Astrocyte of the spinal cord (primary cell): Measurements from ENCODE around the gene TPRG1.

ENCODE experiments used
- DNase-seq: peaks from one replicate; pipeline ENCODE4 v3.0.0; 2011; ENCODE audit warnings: low read depth, low spot score
- H3K4me3 ChIP-seq: 2 replicates; pipeline ENCODE4 v1.5.1; 2011; ENCODE audit warnings: low read depth, mild to moderate bottlenecking, low read length, moderate library complexity
- in situ Hi-C: cut with HindIII; loops from 2 replicates; pipeline ENCODE4 v1.10.0; 2017; ENCODE audit warnings: low sequenced_read_pairs
- TF ChIP-seq, protein P1 (sequence below): IDR thresholded peaks from 2 replicates; pipeline ENCODE4 v1.5.1; 2012; ENCODE audit warnings: low read depth, mild to moderate bottlenecking, low read length, inconsistent platforms

TPRG1 gene

DNA sequence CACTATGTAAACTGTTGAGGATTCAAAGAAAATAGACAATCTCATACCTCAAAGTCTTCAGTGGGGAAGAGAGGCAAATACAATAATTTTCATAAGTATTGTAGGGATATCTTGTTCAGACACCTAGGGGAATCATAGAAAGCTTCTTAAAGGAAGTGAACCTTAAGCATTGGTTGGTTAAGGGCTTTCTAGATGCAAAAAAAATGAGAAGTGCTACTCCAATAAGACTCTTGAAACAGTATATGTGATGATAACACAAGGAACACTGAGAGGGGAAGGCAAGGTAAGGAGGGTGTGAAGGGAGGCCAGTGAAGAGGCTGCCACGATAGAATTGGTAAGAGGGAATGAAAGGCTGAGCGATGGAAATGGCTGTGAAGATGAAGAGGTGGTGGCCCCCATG, 104.1 kb downstream of the TPRG1 start:
- no peak for DNase-seq
- in situ Hi-C loops = no loop called here
- no peak overlapping the region for H3K4me3 ChIP-seq
- TF ChIP-seq, protein P1, sequence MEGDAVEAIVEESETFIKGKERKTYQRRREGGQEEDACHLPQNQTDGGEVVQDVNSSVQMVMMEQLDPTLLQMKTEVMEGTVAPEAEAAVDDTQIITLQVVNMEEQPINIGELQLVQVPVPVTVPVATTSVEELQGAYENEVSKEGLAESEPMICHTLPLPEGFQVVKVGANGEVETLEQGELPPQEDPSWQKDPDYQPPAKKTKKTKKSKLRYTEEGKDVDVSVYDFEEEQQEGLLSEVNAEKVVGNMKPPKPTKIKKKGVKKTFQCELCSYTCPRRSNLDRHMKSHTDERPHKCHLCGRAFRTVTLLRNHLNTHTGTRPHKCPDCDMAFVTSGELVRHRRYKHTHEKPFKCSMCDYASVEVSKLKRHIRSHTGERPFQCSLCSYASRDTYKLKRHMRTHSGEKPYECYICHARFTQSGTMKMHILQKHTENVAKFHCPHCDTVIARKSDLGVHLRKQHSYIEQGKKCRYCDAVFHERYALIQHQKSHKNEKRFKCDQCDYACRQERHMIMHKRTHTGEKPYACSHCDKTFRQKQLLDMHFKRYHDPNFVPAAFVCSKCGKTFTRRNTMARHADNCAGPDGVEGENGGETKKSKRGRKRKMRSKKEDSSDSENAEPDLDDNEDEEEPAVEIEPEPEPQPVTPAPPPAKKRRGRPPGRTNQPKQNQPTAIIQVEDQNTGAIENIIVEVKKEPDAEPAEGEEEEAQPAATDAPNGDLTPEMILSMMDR = no peak

DNA sequence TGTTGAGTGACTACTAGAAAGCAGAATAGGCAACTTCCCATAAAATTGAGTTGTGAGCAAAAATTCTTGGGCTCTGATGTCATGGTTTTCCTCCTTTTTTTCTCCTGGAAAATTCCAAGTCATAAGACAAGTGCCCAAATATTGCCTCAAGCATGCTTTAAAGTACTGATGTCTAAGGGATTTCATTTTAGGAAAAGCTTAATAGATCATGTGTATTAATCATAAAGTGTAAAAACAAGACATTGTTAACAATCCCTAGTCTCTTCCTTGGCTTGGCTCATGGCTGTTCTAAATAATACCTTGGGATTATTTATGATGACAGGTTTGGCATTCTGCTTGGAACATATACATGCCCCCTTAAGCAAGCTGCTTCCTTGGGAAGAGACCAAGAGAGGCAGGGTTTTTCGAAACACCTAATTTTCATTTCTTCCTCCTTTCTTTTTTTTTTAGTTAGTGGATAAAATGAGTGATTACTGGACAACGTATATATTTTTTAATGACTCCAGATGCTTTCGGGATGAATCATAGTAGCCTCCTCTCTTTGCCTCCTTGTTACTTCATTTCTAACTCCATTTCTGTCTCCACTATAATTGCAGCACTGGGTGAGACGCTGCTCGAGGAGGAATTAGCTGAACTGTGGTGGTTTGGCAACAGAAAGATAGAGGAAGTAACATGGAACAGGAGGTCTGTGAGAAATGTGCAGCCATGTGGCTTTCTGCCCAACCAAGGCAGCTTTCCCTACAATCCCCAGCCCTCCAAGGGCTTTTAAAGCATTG, 104.9 kb downstream of the TPRG1 start:
- DNase-seq = peak; percentile 88
- no peak overlapping the region for H3K4me3 ChIP-seq
- TF ChIP-seq, protein P1 = no peak
- in situ Hi-C loops = no loop called here

DNA sequence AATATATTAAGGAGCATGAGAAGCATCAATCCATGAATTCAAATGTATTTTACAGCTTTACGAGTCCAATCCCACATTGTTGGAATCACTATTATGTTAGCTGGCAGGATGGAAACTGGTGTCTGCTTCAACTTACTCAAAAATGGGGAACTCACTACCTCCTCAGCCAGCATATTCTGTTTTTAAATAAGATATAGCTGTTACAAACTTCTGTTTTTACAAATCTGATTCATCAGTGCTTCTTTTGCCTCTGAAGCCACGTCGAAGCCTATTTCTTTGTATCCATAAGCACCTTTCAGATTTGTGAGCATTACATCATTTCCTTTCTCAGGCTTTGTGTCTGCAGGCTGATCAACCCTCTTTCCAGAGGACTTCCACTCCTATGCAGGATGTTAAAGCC, 105.9 kb downstream of the TPRG1 start:
- no peak overlapping the region for H3K4me3 ChIP-seq
- in situ Hi-C loops = no loop called here
- peak; percentile 20 for DNase-seq
- TF ChIP-seq, protein P1 = no peak

DNA sequence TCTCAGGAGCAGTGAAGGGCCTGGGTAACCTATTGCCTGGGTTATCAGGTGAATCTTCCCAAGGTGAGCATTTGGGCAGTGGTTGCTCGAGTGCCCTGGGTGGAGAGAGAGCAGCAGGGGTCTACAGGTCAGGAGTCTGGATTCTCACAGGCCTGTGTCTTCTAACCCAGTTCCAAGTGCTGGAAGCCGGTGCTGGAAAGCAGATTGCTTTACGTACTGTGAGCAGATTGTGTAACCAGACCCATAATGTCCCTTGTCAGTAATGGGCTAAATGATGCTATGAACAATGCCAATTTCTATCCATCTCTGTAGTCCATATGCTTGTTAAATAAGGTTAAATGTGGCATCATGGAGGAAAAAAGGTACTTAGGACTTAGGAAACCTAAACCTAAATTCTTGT, 106.5 kb downstream of the TPRG1 start:
- no peak for DNase-seq
- TF ChIP-seq, protein P1 = no peak
- H3K4me3 ChIP-seq = no peak overlapping the region
- in situ Hi-C loops = no loop called here

DNA sequence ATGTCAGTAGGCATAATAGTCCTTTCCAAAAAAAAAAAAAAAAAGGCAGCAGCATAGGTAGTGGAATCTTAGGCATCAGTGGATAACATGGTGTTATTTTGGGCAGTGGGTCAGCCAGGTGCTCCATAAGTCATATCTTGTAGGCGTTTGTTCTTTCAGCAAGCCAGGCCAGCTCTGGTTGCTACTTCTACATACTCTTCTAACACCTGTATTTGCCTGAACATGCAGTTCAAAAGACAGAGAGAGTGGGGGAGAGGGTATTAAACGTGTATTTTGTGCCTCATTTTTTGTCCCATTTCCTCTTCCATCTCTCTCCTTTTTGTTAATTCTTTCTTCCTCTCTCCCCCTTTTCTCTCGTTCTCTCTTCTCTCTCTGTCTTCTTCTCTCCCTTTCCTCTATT, 110.4 kb downstream of the TPRG1 start:
- H3K4me3 ChIP-seq = no peak overlapping the region
- TF ChIP-seq, protein P1 = no peak

DNA sequence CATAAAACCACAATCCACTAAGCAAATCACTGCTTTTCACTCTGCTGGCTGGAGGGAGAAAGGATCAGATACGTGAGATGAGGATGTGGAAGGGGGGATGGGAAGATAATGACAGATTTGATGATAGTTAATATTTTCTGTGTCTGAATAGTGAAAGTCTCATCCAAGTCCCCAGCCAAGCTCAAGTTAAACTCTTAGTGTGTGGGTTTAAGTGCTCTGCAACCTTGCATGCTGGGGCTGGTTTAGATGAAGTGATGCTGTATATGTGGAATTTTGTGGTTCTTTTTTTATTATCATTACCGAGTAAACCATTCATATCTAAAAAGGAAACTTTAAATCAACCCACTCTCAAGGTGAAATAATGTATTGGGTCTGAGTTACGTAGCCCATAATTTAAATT, 111.0 kb downstream of the TPRG1 start:
- peak; percentile 27 for DNase-seq
- TF ChIP-seq, protein P1 = no peak
- no peak overlapping the region for H3K4me3 ChIP-seq
- in situ Hi-C loops = no loop called here

More for the DNA sequence above, 110.4 kb downstream of the TPRG1 start:
- DNase-seq = no peak
- in situ Hi-C loops = no loop called here
